Vagina (tissue), 2 donors: ENCODE measurements around the gene GJB1. TPM values are rescaled to one million over a fixed set of nuclear protein-coding genes. Genes with fewer than 3 reads are reported as not detected.
"Not testable (repeated sequence)": the region's sequence is repeated elsewhere in the genome, so short reads cannot be mapped to it uniquely, and the experiment has no call there.

Source experiments
- DNase-seq, 2 donors: peaks; one replicate each; pipeline ENCODE4 v3.0.0-alpha.2; 2017; ENCODE audit errors: extremely low spot score in 2 of 2
- H3K27ac ChIP-seq: fragments of 200-600 bp; sonication (generic); one replicate; pipeline ENCODE4 v1.5.1; 2019
- H3K27me3 ChIP-seq: fragments of 200-600 bp; sonication (generic); one replicate; pipeline ENCODE4 v1.5.1; 2019
- H3K36me3 ChIP-seq, 2 donors: fragments of 200-600 bp; sonication (generic); one replicate each; pipeline ENCODE4 v1.5.1; 2017 to 2019
- H3K4me1 ChIP-seq: fragments of 200-600 bp; sonication (generic); one replicate; pipeline ENCODE4 v1.5.1; 2019
- H3K4me3 ChIP-seq, 2 donors: fragments of 200-600 bp; sonication (generic); 1 replicate in 1 of 2; 2 replicates in 1 of 2; pipeline ENCODE4 v1.5.1; 2016 to 2019
- H3K9me3 ChIP-seq: fragments of 200-600 bp; sonication (generic); one replicate; pipeline ENCODE4 v1.5.1; 2019
- CTCF ChIP-seq, 3 experiments: fragments of 450-650 bp in 2 of 3; fragments of 200-600 bp in 1 of 3; sonication (generic) in 1 of 3; IDR thresholded peaks; one replicate each; pipeline ENCODE4 v1.5.1; 2017 to 2019; ENCODE audit warnings: antibody characterized with exemption in 3 of 3, mild to moderate bottlenecking in 2 of 3, moderate library complexity in 2 of 3
- POLR2A ChIP-seq, 2 donors: fragments of 450-650 bp; IDR thresholded peaks; one replicate each; pipeline ENCODE4 v1.6.1; 2017; ENCODE audit warnings: antibody characterized with exemption in 2 of 2, mild to moderate bottlenecking in 2 of 2, moderate library complexity in 2 of 2
- POLR2AphosphoS5 ChIP-seq, 2 donors: sonication (generic); formaldehyde crosslinking; IDR thresholded peaks; one replicate each; pipeline ENCODE4 v1.9.0; 2017; ENCODE audit warnings: antibody characterized with exemption in 2 of 2, mild to moderate bottlenecking in 2 of 2, low read depth in 1 of 2; ENCODE audit not compliant: insufficient read depth in 1 of 2
- intact Hi-C: fragments of 100-400 bp; cut with DNase I; formaldehyde crosslinking; loops from one replicate; pipeline ENCODE4 v1.15.1; 2023
- total RNA-seq: library from RNA; depleted of rRNA; stranded (reverse); fragments of >200 nt; gene quantifications from one replicate; pipeline ENCODE4 v1.2.3, GENCODE V29; 2016

GJB1 gene
- total RNA-seq, 1 donor from 2014 or later, result not detected

GRCh38 chrX:71178908-71179307 lies 44.1 kb upstream of the GJB1 start:
- no peak overlapping the region for H3K4me3 ChIP-seq
- TF ChIP-seq POLR2AphosphoS5 (IDR thresholded peaks at IDR 0.05; ENCODE audit: insufficient read depth in 1 of 2, low read depth in 1 of 2) (no peak), CTCF (IDR thresholded peaks at IDR 0.05) (peak; percentile 44 to 68 (median 61))
- H3K36me3 ChIP-seq, result no peaks in the 10 kb centered on the region
- DNase-seq, result no peak
- no peaks in the 10 kb centered on the region for H3K27me3 ChIP-seq
- intact Hi-C loops, result loop anchor here (10.0 kb wide), 1 partner anchor 114 kb away; the partner anchor contains the start of gene SNX12
- H3K9me3 ChIP-seq, result no peaks in the 10 kb centered on the region
- H3K27ac ChIP-seq, result no peak overlapping the region
- H3K4me1 ChIP-seq, result no peaks in the 10 kb centered on the region

DNA sequence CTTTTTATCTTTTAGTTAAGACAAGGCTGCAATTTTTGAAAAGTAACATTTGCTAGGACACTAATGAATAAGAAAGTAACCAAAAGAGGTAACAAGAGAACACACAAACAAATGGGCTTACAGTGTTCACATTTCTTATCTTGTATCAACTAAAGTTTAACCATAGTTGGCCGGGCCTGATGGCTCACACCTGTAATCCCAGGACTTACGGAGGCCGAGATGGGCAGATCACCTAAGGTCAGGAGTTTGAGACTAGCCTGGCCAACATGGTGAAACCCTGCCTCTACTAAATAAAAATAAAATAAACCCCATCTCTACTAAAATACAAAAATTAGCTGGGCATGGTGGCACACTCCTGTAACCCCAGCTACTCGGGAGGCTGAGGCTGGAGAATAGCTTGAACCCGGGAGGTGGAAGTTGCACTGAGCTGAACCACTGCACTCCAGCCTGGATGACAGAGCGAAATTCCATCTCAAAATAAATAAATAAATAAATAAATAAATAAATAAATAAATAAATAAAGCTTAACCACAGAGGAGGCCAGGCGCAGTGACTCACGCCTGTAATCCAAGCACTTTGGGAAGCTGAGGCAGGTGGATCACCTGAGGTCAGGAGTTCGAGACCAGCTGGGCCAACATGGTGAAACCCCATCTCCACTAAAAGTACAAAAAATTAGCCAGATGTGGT lies 42.3 kb upstream of the GJB1 start:
- not testable (repeated sequence) for H3K27me3 ChIP-seq

GRCh38 chrX:71181558-71181909 lies 41.5 kb upstream of the GJB1 start:
- H3K27ac ChIP-seq, result peak overlapping the region; percentile 79
- TF ChIP-seq POLR2A (IDR thresholded peaks at IDR 0.05), result no peak
- TF ChIP-seq CTCF (IDR thresholded peaks at IDR 0.05), result no peak
- no peak for TF ChIP-seq POLR2AphosphoS5 (IDR thresholded peaks at IDR 0.05; ENCODE audit: insufficient read depth in 1 of 2, low read depth in 1 of 2)
- intact Hi-C loops, result no loop called here
- no peaks in the 10 kb centered on the region for H3K36me3 ChIP-seq
- DNase-seq, result no peak
- H3K4me3 ChIP-seq, result peak overlapping the region; percentile 38 to 43
- no peaks in the 10 kb centered on the region for H3K9me3 ChIP-seq
- no peaks in the 10 kb centered on the region for H3K27me3 ChIP-seq
- no peaks in the 10 kb centered on the region for H3K4me1 ChIP-seq

More for the DNA sequence above, 42.3 kb upstream of the GJB1 start:
- H3K27ac ChIP-seq, H3K4me1 ChIP-seq, DNase-seq, H3K36me3 ChIP-seq, H3K9me3 ChIP-seq, intact Hi-C loops, H3K4me3 ChIP-seq: not testable (repeated sequence)

GRCh38 chrX:71181910-71182799 lies 40.9 kb upstream of the GJB1 start:
- intact Hi-C loops, result no loop called here
- Histone ChIP-seq H3K36me3 (no peaks in the 10 kb centered on the region), H3K27me3 (no peaks in the 10 kb centered on the region), H3K9me3 (no peaks in the 10 kb centered on the region), H3K4me3 (peak overlapping the region; percentile 43 to 44), H3K27ac (peak overlapping the region; percentile 79), H3K4me1 (no peaks in the 10 kb centered on the region)
- TF ChIP-seq CTCF (IDR thresholded peaks at IDR 0.05) (no peak), POLR2AphosphoS5 (IDR thresholded peaks at IDR 0.05; ENCODE audit: insufficient read depth in 1 of 2, low read depth in 1 of 2) (peak; percentile 87 to 89), POLR2A (IDR thresholded peaks at IDR 0.05) (peak; percentile 27 to 74)
- peak in 1 of 2 donors; percentile 95 for DNase-seq

GRCh38 chrX:71182871-71183270 lies 40.2 kb upstream of the GJB1 start:
- DNase-seq, result no peak
- no peaks in the 10 kb centered on the region for H3K27me3 ChIP-seq
- H3K4me1 ChIP-seq, result no peaks in the 10 kb centered on the region
- TF ChIP-seq CTCF (IDR thresholded peaks at IDR 0.05) (no peak), POLR2A (IDR thresholded peaks at IDR 0.05) (no peak), POLR2AphosphoS5 (IDR thresholded peaks at IDR 0.05; ENCODE audit: insufficient read depth in 1 of 2, low read depth in 1 of 2) (no peak)
- peak overlapping the region; percentile 74 for H3K27ac ChIP-seq
- intact Hi-C loops, result no loop called here
- no peaks in the 10 kb centered on the region for H3K36me3 ChIP-seq
- H3K4me3 ChIP-seq, result peak overlapping the region in 1 of 2 donors; percentile 43
- H3K9me3 ChIP-seq, result no peaks in the 10 kb centered on the region
